Activated CD8-positive, alpha-beta memory T cell treated with anti-CD3 and anti-CD28 coated beads, Interleukin-2, amount 50 U/mL, for 1 hour (primary cell): ENCODE results near the gene TMPRSS2.

Experiments
- DNase-seq: peaks from one replicate; pipeline ENCODE4 v3.0.0-alpha.2; 2020; ENCODE audit errors: extremely low read depth

TMPRSS2 gene

GRCh38 chr21:41449613-41450012 lies 58.3 kb downstream of the TMPRSS2 start:
- DNase-seq: no peak

DNA sequence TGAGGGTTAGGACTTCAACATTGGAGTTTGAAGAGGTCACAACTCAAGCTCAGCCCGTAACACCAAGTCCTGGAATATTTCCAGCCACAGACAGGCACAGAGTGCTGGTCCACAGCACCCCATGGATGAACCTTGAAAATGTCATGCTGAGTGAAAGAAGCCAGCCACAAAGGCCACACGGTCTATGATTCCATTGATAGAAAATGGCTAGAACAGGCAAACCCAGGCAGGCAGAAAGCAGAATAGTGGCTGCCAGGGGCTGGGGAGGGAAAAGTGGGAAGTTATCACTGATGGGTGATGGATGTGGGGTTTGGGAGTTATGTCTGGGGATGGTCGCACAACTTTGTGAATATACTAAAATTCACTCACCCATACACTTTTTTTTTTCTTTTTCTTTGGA lies 60.6 kb downstream of the TMPRSS2 start:
- no peak for DNase-seq

DNA sequence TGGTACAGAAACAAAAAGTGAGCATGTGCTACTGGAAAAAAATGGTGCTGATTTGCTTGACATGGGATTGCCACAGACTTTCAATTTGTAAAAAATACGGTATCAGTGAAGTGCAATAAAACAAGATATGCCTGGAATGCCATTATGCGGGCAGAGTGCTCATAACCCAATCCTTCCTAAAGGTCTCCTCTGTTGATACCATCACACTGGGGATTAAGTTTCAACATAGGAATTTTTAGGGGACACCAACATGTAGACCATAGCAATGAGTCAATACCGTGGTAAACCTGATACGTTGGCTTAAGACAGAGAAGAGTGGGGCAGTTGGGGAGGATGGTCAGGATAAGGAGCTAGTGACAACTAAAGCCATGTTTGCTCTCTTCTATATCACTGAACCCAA lies 61.4 kb downstream of the TMPRSS2 start:
- no peak for DNase-seq

DNA sequence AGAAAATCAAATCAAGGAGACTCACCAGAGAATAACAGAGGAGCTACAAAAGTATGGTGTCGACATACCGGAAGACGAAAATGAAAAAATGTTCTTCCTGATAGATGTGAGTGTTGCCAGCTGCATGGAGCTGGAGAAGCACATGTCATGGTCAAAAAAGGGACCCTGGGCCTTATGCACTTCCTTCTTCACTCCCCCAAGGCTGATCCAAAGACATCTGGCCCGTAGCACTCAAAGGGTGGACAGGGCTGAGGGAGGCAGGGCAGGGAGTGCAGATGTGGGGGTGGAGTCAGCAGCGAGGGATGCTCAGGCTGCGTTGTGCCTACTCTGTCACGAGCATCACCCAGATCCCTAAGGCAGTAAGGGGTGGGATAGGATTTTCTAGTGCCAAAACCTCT lies 62.5 kb downstream of the TMPRSS2 start:
- no peak for DNase-seq

- DNase-seq: no peak
Measured at GRCh38 chr21:41444703-41445464, 63.1 kb downstream of the TMPRSS2 start.

DNA sequence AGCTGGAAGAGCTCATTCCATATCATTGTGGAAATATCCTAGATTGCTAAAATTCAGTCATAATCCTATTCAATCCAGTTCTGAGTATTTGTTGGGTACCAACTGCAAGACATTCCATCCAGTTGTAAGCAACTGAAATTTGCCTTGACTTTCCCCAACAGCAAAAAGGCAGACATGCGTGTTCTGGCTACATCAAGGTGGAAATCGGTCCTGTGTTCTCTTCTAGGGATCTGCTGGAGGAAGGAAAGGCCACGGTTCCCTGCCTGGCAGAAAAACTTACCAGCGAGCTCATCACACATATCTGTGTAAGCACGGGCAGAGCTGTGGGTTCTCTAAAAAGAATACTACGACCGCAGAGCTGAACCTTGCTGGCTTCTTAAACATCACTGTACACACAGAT lies 64.4 kb downstream of the TMPRSS2 start:
- no peak for DNase-seq

DNA sequence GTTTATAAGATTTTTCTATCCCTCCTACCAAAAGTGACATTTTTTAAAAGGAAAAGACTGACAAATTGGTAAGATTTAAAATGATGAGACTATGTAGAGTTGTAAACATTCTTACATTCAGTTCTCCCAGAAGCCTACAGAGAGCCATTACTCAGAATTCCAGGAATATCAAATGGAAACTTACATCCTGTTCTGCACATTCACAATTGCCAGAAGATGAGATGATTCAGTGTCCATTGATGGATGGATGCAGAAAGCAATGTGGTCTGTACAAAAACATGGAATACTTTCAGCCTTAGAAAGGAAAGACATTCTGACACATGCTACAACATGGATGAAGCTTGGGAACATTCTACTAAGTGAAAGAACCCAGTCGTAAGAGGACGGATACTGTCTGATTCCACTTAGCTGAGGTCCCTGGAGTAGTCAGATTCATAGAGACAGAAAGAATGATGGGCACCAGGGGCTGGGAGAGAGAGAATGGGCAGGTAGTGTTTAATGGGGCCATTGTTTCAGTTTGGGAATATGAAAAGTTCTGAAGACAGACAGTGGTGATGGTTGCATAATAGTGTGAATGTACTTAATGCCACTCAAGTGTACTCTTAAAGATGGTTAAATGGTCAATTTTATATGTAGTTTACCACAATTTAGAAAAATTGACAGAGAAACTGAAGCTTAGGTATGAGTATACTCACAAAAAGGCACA lies 65.3 kb downstream of the TMPRSS2 start:
- DNase-seq: no peak

DNA sequence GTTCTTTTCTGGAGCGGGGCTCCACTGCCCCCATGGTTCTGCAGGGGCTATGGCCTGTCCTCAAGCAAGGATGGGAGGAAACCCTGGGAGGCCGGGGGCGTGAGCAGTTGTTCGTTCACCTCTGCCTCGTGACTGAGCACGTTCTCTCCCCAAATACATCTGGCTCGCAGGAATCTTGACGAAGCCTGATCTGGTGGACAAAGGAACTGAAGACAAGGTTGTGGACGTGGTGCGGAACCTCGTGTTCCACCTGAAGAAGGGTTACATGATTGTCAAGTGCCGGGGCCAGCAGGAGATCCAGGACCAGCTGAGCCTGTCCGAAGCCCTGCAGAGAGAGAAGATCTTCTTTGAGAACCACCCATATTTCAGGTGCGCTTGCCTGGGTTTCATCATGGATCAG lies 66.4 kb downstream of the TMPRSS2 start:
- DNase-seq: no peak

GRCh38 chr21:41439248-41439647 lies 68.7 kb downstream of the TMPRSS2 start:
- DNase-seq: no peak

GRCh38 chr21:41438425-41439113 lies 69.4 kb downstream of the TMPRSS2 start:
- DNase-seq: no peak

DNA sequence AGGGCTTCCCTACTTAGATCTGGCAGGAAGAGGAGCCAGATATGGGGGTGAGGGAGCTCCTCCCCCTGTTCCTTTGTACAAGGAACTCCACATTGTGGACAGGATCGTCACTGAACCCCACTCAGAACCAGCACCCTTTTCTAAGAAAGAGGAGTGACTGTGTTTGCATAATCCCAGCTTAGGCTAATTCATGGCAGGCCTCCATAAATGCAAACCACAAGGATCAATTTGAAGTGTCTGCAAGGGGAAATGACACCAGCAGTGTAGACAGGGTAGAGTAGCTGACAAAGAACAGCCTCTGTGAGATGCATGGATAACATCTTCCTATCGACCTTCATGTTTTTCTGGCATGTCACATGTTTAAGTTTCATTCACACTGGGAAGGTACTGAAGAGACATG lies 70.2 kb downstream of the TMPRSS2 start:
- no peak for DNase-seq

- DNase-seq: no peak
Measured at GRCh38 chr21:41435706-41436105, 72.3 kb downstream of the TMPRSS2 start.

DNA sequence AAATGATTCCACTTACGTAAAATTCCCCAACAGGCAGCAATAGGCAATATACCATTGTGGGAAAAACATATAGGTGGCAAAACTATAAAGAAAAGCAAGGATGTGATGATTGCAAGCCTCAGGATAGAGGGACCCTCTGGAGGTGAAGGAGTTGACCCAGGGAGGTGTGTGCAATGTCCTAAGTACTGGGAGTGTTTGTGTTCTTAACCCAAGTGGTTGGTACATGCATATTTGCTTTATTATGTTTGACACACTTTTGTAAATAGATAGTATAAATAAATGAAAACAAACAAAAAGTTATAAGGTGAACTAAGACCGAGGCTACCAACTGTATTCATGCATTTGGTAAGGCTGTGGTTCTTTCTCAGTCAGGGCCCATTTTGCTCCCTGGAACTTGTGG lies 74.4 kb downstream of the TMPRSS2 start:
- no peak for DNase-seq

- DNase-seq: no peak
Measured at GRCh38 chr21:41432562-41433460, 75.1 kb downstream of the TMPRSS2 start.

- DNase-seq: no peak
Measured at GRCh38 chr21:41431788-41432548, 76.0 kb downstream of the TMPRSS2 start.

DNA sequence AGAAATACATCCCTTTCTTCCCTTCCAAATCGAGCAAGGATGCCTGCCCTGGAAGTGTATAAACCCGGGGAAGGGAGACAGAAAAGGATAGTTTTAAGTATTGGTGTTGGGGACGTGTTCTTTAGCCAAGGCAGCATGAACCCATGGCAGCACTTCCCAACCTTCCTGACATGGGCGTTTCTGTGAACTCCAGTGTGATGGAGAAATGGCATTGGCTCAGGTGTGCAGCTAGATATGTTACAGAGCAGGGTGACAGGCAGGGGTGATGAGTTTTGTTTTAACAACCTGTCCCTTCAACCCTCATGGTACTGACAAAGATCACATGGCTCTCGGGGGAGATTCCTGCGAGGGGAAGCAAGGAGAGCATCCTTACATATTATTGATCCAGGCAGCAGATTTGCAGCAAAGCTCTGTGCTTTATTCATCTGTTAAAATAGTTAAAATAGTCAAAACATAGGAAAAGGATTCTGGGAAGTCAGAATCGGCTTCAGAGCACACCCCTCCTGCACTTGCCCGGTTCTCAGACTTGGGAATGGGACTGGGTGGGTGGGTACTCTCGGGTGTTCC lies 78.0 kb downstream of the TMPRSS2 start:
- no peak for DNase-seq

DNA sequence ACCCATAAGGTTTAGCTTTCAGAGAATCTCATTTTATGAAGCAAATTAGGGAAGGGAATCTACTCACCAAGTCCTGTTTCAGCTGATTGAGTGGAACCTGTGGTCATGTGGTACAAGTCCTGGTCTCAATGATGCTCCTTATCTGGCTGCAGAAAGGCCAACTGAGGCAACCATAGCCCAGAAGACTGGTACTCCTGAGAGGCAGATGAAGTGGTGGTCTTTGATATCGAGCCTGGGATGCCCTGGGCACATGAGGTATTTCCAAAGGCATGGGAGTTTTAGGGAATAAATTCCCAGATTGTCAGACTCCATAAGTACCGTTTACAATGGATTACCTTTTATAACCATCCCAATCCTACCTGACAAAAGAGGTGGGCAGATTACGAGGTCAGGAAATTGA lies 78.7 kb downstream of the TMPRSS2 start:
- DNase-seq: no peak

- DNase-seq: no peak
Measured at GRCh38 chr21:41428847-41429246, 79.1 kb downstream of the TMPRSS2 start.

- DNase-seq: no peak
Measured at GRCh38 chr21:41428311-41428710, 79.6 kb downstream of the TMPRSS2 start.

DNA sequence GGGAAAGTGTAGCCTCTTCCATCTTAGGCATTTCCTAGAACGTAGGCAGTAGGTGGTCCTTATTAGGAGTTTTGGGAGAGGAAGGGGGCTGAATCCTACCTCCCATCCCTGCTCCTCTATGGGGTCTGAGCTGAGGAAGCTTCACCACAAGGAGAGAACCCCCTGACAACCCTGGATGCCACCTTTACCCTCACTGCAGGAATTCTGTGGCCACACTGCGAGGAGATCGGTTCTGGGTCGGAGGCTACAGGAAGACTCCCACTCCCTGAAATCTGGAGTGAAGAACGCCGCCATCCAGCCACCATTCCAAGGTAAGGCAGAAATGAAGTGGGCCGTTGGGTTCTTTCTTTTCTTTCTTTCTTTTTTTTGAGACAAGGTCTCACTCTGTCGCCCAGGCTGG lies 80.4 kb downstream of the TMPRSS2 start:
- DNase-seq: no peak
